DOHH2 (cell line): ENCODE measurements around the gene DMAC2.

Experiments used
- H3F3A ChIP-seq: fragments of 200-600 bp; sonication (generic), shearing (Covaris generic); 2 replicates; pipeline ENCODE4 v1.6.0; 2016; ENCODE audit warnings: antibody characterized with exemption, mild to moderate bottlenecking; ENCODE audit not compliant: control insufficient read depth, insufficient read depth
- H3K27ac ChIP-seq: fragments of 200-600 bp; sonication (generic); 2 replicates; pipeline ENCODE4 v1.5.1; 2014; ENCODE audit warnings: low read depth, mild to moderate bottlenecking, low read length, moderate library complexity
- H3K27me3 ChIP-seq: fragments of 200-600 bp; sonication (generic); 2 replicates; pipeline ENCODE4 v1.6.1; 2014; ENCODE audit warnings: mild to moderate bottlenecking, low read length, mixed read lengths; ENCODE audit not compliant: control insufficient read depth
- H3K36me3 ChIP-seq: fragments of 200-600 bp; sonication (generic); 2 replicates; pipeline ENCODE4 v1.6.1; 2014; ENCODE audit warnings: mild to moderate bottlenecking, low read length, moderate library complexity, mixed read lengths; ENCODE audit not compliant: control insufficient read depth
- H3K4me1 ChIP-seq: fragments of 200-600 bp; sonication (generic); 2 replicates; pipeline ENCODE4 v1.6.1; 2014; ENCODE audit warnings: mild to moderate bottlenecking, low read length, mixed read lengths; ENCODE audit not compliant: control insufficient read depth
- H3K4me2 ChIP-seq: fragments of 200-600 bp; sonication (generic); 2 replicates; pipeline ENCODE4 v1.6.0; 2014; ENCODE audit warnings: mild to moderate bottlenecking, low read length, moderate library complexity
- H3K4me3 ChIP-seq: fragments of 200-600 bp; sonication (generic); 2 replicates; pipeline ENCODE4 v1.5.1; 2014; ENCODE audit warnings: mild to moderate bottlenecking, low read length, mixed read lengths
- H3K79me2 ChIP-seq: fragments of 200-600 bp; sonication (generic); 2 replicates; pipeline ENCODE4 v1.6.1; 2014; ENCODE audit warnings: mild to moderate bottlenecking, low read length, mixed read lengths; ENCODE audit not compliant: control insufficient read depth
- H3K9me2 ChIP-seq: fragments of 200-600 bp; sonication (generic); replicated peaks from 2 replicates; pipeline ENCODE4 v1.6.1; 2014; ENCODE audit warnings: mild to moderate bottlenecking, low read length, mixed read lengths; ENCODE audit not compliant: control insufficient read depth
- H3K9me3 ChIP-seq: fragments of 200-600 bp; sonication (generic); 2 replicates; pipeline ENCODE4 v1.6.1; 2014; ENCODE audit warnings: antibody characterized with exemption, low read length, mixed read lengths; ENCODE audit not compliant: control insufficient read depth, insufficient read depth
- H4K20me1 ChIP-seq: fragments of 200-600 bp; sonication (generic); 2 replicates; pipeline ENCODE4 v1.6.0; 2014; ENCODE audit warnings: low read depth, mild to moderate bottlenecking, antibody characterized with exemption, low read length, moderate library complexity; ENCODE audit not compliant: control insufficient read depth, insufficient read depth
- CTCF ChIP-seq: fragments of 200-600 bp; sonication (generic); IDR thresholded peaks from one replicate; pipeline ENCODE4 v1.5.1; 2014; ENCODE audit warnings: antibody characterized with exemption, mild to moderate bottlenecking, low read depth, low read length; ENCODE audit not compliant: poor library complexity, severe bottlenecking
- EZH2phosphoT487 ChIP-seq: fragments of 200-600 bp; sonication (generic); IDR thresholded peaks from 2 replicates; pipeline ENCODE4 v1.6.1; 2017; ENCODE audit warnings: borderline replicate concordance, mild to moderate bottlenecking, antibody characterized with exemption, low read length, moderate library complexity, mixed read lengths

The DMAC2 gene

GRCh38 chr19:41479757-41480191 is 40.1 kb upstream of the DMAC2 start:
- no peaks in the 10 kb centered on the region for H3K9me3 ChIP-seq
- no peaks in the 10 kb centered on the region; the same call in 1 of the 2 replicates for H3K4me1 ChIP-seq
- no peaks in the 10 kb centered on the region for H4K20me1 ChIP-seq
- no peaks in the 10 kb centered on the region for H3K79me2 ChIP-seq
- no peaks in the 10 kb centered on the region for H3K9me2 ChIP-seq
- no peak overlapping the region for H3K27ac ChIP-seq
- H3F3A ChIP-seq, result no peaks in the 10 kb centered on the region
- no peak for TF ChIP-seq CTCF
- H3K36me3 ChIP-seq, result no peaks in the 10 kb centered on the region
- H3K27me3 ChIP-seq, result peaks cover 13% of the 10 kb centered on the region; the same call in 1 of the 2 replicates
- no peak overlapping the region for H3K4me2 ChIP-seq
- no peak overlapping the region for H3K4me3 ChIP-seq

GRCh38 chr19:41478875-41479756 is 39.4 kb upstream of the DMAC2 start:
- Histone ChIP-seq H3K36me3 (no peaks in the 10 kb centered on the region), H3K9me2 (no peaks in the 10 kb centered on the region), H3K4me3 (no peak overlapping the region), H3K4me2 (no peak overlapping the region), H4K20me1 (no peaks in the 10 kb centered on the region), H3K4me1 (no peaks in the 10 kb centered on the region; the same call in 1 of the 2 replicates), H3K27ac (no peak overlapping the region), H3K79me2 (no peaks in the 10 kb centered on the region), H3K9me3 (no peaks in the 10 kb centered on the region), H3K27me3 (peaks cover 13% of the 10 kb centered on the region; the same call in 1 of the 2 replicates), H3F3A (no peaks in the 10 kb centered on the region)
- TF ChIP-seq EZH2phosphoT487 (no peak), CTCF (no peak)

GRCh38 chr19:41478171-41478570 is 38.5 kb upstream of the DMAC2 start:
- TF ChIP-seq EZH2phosphoT487, result no peak
- TF ChIP-seq CTCF, result no peak

More at GRCh38 chr19:41478171-41478570, 38.5 kb upstream of the DMAC2 start:
- Histone ChIP-seq H3K36me3 (no peaks in the 10 kb centered on the region), H3K9me3 (no peaks in the 10 kb centered on the region), H3K4me3 (no peak overlapping the region), H3F3A (no peaks in the 10 kb centered on the region), H3K9me2 (no peaks in the 10 kb centered on the region), H4K20me1 (no peaks in the 10 kb centered on the region), H3K4me1 (no peaks in the 10 kb centered on the region; the same call in 1 of the 2 replicates), H3K79me2 (no peaks in the 10 kb centered on the region), H3K27ac (no peak overlapping the region), H3K27me3 (peaks cover 13% of the 10 kb centered on the region; the same call in 1 of the 2 replicates), H3K4me2 (no peak overlapping the region)
